Fibroblast of mammary gland (primary cell): ENCODE results near the gene TLX1.
A peak's percentile ranks its signal among the peaks of the same experiment; 100 is the strongest.

Experiments used
- DNase-seq: peaks from one replicate; pipeline ENCODE4 v3.0.0-alpha.2; 2010; ENCODE audit warnings: low read depth
- H3K4me3 ChIP-seq: 2 replicates; pipeline ENCODE4 v1.5.1; 2011; ENCODE audit warnings: low read depth, mild to moderate bottlenecking, low read length, moderate library complexity; ENCODE audit not compliant: control insufficient read depth
- TF ChIP-seq, protein P1 (sequence below): conservative IDR thresholded peaks from 2 replicates; pipeline ENCODE4 v1.5.1; 2011; ENCODE audit warnings: low read depth, low read length, inconsistent platforms; ENCODE audit not compliant: control insufficient read depth, insufficient read depth

The TLX1 gene

GRCh38 chr10:101136708-101137121 is 5.6 kb downstream of the TLX1 start:
- TF ChIP-seq, protein P1, sequence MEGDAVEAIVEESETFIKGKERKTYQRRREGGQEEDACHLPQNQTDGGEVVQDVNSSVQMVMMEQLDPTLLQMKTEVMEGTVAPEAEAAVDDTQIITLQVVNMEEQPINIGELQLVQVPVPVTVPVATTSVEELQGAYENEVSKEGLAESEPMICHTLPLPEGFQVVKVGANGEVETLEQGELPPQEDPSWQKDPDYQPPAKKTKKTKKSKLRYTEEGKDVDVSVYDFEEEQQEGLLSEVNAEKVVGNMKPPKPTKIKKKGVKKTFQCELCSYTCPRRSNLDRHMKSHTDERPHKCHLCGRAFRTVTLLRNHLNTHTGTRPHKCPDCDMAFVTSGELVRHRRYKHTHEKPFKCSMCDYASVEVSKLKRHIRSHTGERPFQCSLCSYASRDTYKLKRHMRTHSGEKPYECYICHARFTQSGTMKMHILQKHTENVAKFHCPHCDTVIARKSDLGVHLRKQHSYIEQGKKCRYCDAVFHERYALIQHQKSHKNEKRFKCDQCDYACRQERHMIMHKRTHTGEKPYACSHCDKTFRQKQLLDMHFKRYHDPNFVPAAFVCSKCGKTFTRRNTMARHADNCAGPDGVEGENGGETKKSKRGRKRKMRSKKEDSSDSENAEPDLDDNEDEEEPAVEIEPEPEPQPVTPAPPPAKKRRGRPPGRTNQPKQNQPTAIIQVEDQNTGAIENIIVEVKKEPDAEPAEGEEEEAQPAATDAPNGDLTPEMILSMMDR, result no peak
- no peak overlapping the region for H3K4me3 ChIP-seq

GRCh38 chr10:101137271-101137670 is 6.2 kb downstream of the TLX1 start:
- no peak for DNase-seq
- H3K4me3 ChIP-seq, result no peak overlapping the region
- TF ChIP-seq, protein P1, result no peak

More at GRCh38 chr10:101136708-101137121, 5.6 kb downstream of the TLX1 start:
- no peak for DNase-seq

- DNase-seq, result no peak
- TF ChIP-seq, protein P1, result no peak
- no peak overlapping the region for H3K4me3 ChIP-seq
These were observed 7.8 kb downstream of the TLX1 start for GRCh38 chr10:101138788-101139420.

GRCh38 chr10:101139421-101139911 is 8.4 kb downstream of the TLX1 start:
- peak; percentile 16 for DNase-seq
- TF ChIP-seq, protein P1, result peak; percentile 36
- no peak overlapping the region for H3K4me3 ChIP-seq

DNA sequence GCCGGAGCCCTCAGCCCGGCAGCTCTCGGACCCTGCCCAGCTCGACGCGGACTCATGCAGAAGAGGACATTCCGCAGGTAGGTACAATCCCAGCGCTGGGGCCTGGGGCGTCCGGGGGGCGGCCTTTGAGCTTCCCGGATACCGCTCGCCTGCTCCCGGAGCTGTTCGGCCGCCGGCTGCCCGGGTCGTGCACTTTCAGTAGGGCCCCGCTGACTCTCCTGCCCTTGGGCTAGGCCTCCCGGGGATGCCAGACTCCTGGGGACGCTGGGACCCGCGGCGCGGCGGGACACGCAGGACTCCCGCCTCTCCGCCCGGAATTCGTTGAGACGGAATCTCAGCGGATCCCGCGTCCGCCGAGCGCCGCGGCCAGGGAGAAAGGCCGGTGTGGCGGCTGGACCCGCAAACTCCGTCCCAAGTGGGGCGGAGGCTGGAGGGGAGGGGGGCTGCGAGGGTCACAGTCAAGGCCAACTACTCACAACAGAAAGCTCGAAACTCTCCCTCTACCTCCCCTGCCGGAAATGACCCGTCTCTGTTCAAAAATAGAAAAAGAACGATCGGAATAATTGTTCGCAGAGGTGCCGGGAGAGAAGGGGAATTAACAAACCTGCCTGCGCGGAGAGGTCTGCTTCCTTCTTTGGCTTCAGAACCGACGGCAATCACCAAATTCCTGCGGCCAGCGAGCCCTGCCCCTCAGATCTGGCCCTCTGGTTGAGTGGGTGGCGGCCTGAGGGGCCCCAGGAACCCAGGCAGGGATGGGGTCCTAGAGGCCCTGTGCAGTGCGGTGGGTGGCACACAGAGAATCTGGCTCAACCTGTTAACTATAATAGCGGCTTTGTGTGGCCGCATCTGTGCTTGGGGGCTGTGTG is 9.2 kb downstream of the TLX1 start:
- no peak for DNase-seq
- no peak overlapping the region for H3K4me3 ChIP-seq
- TF ChIP-seq, protein P1, result no peak

DNA sequence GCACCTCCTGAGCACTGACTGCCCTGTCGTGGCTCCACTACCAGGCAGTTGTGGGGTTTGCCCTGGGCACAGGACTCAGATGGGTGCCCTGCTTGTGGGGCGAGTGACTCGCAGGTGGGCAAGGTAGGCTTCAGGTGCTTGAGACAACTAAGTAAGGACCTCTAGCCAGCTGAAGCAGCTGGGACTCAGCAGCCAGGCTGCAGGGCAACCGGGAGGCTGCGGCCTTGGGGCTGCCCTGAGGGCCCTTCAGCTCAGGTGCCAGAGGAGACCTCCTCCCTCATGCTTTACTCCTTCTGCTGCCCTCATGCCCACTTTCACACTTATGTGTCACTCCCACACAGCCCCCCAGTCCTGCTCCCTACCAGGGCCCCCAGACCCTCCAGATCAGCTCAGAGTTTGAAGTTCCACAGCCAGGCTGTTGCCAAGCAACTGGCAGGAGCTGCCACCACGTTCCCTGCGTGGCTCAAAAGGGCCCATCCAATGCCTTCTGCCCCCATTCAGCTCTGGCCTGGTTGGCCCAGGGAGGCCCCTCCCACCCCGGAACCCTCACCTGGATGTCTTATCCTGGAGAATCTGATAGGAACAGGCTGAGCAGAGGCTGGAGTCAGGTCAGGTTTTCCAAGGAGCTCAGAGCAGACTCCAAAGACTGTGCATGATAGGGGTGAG is 10.0 kb downstream of the TLX1 start:
- no peak overlapping the region for H3K4me3 ChIP-seq
- TF ChIP-seq, protein P1, result no peak
- DNase-seq, result no peak
